HL-60 (cell line): ENCODE measurements around the gene P2RY4.
A peak's percentile ranks its signal among the peaks of the same experiment; 100 is the strongest.

Experiments used
- GABPA ChIP-seq: IDR thresholded peaks from 2 replicates; pipeline ENCODE4 v1.6.1; 2012; ENCODE audit warnings: low read depth
- POLR2AphosphoS5 ChIP-seq: IDR thresholded peaks from 2 replicates; pipeline ENCODE4 v1.6.1; 2012; ENCODE audit warnings: low read depth
- SPI1 ChIP-seq: IDR thresholded peaks from 2 replicates; pipeline ENCODE4 v1.6.1; 2012; ENCODE audit warnings: low read depth, mild to moderate bottlenecking, borderline replicate concordance
- TF ChIP-seq, protein P1 (sequence below): IDR thresholded peaks from one replicate; pipeline ENCODE4 v1.5.1; 2011; ENCODE audit warnings: low read length, control low read depth, inconsistent platforms; ENCODE audit not compliant: insufficient read depth
- TF ChIP-seq, protein P2 (sequence below): IDR thresholded peaks from 2 replicates; pipeline ENCODE4 v1.6.1; 2012; ENCODE audit warnings: low read depth; ENCODE audit not compliant: insufficient replicate concordance

DNA sequence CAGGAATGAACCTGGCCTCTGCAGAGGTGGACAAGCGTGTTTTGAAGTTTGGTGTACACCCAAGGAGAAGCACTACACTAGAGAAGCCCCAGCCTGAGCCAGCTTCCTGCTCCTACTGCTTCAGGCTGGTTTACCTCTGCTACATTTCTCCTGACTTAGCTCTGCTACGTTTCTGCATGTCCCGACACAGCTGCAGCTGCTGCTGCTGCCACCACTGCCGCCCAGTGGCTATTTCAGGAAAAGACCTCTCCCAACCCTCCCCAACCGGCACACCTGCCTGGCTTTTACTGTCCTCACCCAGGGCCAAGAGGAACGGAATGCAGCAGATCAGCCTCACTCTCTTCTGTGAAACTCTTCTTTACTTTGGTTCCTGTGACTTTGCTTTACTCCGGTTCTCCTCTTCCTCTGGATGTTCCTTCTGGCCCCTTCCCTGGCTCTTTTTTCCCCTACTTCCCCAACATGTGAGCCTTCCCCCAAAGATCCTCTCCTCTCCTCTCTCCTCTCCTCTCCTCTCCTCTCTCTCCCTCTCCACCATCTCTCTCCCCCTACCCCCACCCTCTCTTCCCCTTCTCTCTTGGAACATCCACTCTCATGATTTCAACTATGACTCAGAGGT, 3.1 kb upstream of the P2RY4 start:
- TF ChIP-seq, protein P1, sequence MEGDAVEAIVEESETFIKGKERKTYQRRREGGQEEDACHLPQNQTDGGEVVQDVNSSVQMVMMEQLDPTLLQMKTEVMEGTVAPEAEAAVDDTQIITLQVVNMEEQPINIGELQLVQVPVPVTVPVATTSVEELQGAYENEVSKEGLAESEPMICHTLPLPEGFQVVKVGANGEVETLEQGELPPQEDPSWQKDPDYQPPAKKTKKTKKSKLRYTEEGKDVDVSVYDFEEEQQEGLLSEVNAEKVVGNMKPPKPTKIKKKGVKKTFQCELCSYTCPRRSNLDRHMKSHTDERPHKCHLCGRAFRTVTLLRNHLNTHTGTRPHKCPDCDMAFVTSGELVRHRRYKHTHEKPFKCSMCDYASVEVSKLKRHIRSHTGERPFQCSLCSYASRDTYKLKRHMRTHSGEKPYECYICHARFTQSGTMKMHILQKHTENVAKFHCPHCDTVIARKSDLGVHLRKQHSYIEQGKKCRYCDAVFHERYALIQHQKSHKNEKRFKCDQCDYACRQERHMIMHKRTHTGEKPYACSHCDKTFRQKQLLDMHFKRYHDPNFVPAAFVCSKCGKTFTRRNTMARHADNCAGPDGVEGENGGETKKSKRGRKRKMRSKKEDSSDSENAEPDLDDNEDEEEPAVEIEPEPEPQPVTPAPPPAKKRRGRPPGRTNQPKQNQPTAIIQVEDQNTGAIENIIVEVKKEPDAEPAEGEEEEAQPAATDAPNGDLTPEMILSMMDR = peak; percentile 23
- TF ChIP-seq, protein P2, sequence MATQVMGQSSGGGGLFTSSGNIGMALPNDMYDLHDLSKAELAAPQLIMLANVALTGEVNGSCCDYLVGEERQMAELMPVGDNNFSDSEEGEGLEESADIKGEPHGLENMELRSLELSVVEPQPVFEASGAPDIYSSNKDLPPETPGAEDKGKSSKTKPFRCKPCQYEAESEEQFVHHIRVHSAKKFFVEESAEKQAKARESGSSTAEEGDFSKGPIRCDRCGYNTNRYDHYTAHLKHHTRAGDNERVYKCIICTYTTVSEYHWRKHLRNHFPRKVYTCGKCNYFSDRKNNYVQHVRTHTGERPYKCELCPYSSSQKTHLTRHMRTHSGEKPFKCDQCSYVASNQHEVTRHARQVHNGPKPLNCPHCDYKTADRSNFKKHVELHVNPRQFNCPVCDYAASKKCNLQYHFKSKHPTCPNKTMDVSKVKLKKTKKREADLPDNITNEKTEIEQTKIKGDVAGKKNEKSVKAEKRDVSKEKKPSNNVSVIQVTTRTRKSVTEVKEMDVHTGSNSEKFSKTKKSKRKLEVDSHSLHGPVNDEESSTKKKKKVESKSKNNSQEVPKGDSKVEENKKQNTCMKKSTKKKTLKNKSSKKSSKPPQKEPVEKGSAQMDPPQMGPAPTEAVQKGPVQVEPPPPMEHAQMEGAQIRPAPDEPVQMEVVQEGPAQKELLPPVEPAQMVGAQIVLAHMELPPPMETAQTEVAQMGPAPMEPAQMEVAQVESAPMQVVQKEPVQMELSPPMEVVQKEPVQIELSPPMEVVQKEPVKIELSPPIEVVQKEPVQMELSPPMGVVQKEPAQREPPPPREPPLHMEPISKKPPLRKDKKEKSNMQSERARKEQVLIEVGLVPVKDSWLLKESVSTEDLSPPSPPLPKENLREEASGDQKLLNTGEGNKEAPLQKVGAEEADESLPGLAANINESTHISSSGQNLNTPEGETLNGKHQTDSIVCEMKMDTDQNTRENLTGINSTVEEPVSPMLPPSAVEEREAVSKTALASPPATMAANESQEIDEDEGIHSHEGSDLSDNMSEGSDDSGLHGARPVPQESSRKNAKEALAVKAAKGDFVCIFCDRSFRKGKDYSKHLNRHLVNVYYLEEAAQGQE = no peak
- TF ChIP-seq GABPA (no peak), POLR2AphosphoS5 (no peak), SPI1 (no peak)
